Caco-2 (cell line): Measurements from ENCODE around the gene SDCCAG8. TPM values are rescaled to one million over a fixed set of nuclear protein-coding genes. Genes with fewer than 3 reads are reported as not detected.

Experiments used
- BruUV-seq: library from RNA; stranded (reverse); fragments of 400-500 nt; replicated peaks from 2 replicates; lab custom pipeline; 2021; lab: Mats Ljungman, UMichigan
- CTCF ChIA-PET: fragments of 300-600 bp; sonication (Branson Sonifier 250); formaldehyde crosslinking; loops from one replicate; lab custom pipeline; 2022; ENCODE audit warnings: antibody characterized with exemption; lab: Charles Lee
- POLR2A ChIA-PET: fragments of 300-600 bp; sonication (Branson Sonifier 250); formaldehyde crosslinking; loops from one replicate; lab custom pipeline; 2022; ENCODE audit warnings: antibody characterized with exemption; lab: Charles Lee
- DNase-seq, 2 experiments: peaks; one replicate each; pipeline versions ENCODE4 v3.0.0 to v3.0.0-alpha.2; 2020 to 2022
- H3K27me3 ChIP-seq: replicated peaks from 2 replicates; pipeline ENCODE4 v1.6.0; 2011; ENCODE audit warnings: low read length; ENCODE audit not compliant: control insufficient read depth, insufficient read depth
- H3K36me3 ChIP-seq: 2 replicates; pipeline ENCODE4 v1.5.1; 2011; ENCODE audit warnings: low read length; ENCODE audit not compliant: control insufficient read depth, insufficient read depth
- H3K4me1 ChIP-seq: fragments of 250-450 bp; sonication (Bioruptor Pico); 2 replicates; pipeline ENCODE4 v1.5.1; 2020; ENCODE audit warnings: mild to moderate bottlenecking
- H3K4me3 ChIP-seq: 2 replicates; pipeline ENCODE4 v1.5.1; 2011; ENCODE audit warnings: low read depth, mild to moderate bottlenecking, control low read depth, low read length
- H3K9me3 ChIP-seq: fragments of 250-450 bp; sonication (Bioruptor Pico); 2 replicates; pipeline ENCODE4 v1.5.1; 2020; ENCODE audit warnings: mild to moderate bottlenecking, moderate library complexity
- H3K27ac Mint-ChIP-seq: one replicate; pipeline ENCODE4 v1.8.0; 2022; ENCODE audit warnings: mixed read lengths; ENCODE audit not compliant: unreplicated experiment
- H3K27me3 Mint-ChIP-seq: one replicate; pipeline ENCODE4 v1.8.0; 2022; ENCODE audit warnings: mixed read lengths; ENCODE audit not compliant: insufficient read depth, unreplicated experiment
- H3K36me3 Mint-ChIP-seq: one replicate; pipeline ENCODE4 v1.8.0; 2022; ENCODE audit warnings: mild to moderate bottlenecking, mixed read lengths; ENCODE audit not compliant: insufficient read depth, unreplicated experiment
- H3K4me1 Mint-ChIP-seq: one replicate; pipeline ENCODE4 v1.8.0; 2022; ENCODE audit warnings: low read depth, mixed read lengths; ENCODE audit not compliant: unreplicated experiment
- H3K4me3 Mint-ChIP-seq: one replicate; pipeline ENCODE4 v1.8.0; 2022; ENCODE audit warnings: mild to moderate bottlenecking, moderate library complexity, mixed read lengths; ENCODE audit not compliant: unreplicated experiment
- H3K9me3 Mint-ChIP-seq: one replicate; pipeline ENCODE4 v1.8.0; 2022; ENCODE audit warnings: mixed read lengths; ENCODE audit not compliant: unreplicated experiment
- CTCF ChIP-seq, 2 experiments: fragments of 200-600 bp in 1 of 2; IDR thresholded peaks; 1 replicate in 1 of 2; 2 replicates in 1 of 2; pipeline versions ENCODE4 v1.5.1 to v1.8.0; 2011 to 2022; ENCODE audit warnings: antibody characterized with exemption in 1 of 2, control low read depth in 1 of 2, inconsistent platforms in 1 of 2, low read depth in 1 of 2, low read length in 1 of 2, mild to moderate bottlenecking in 1 of 2, moderate library complexity in 1 of 2; ENCODE audit not compliant: insufficient read depth in 1 of 2, severe bottlenecking in 1 of 2, unreplicated experiment in 1 of 2
- intact Hi-C: fragments of 100-400 bp; cut with micrococcal nuclease; formaldehyde crosslinking; loops from one replicate; pipeline ENCODE4 v1.10.0; 2022; ENCODE audit not compliant: unreplicated experiment
- total RNA-seq: library from RNA; stranded (reverse); gene quantifications from 2 replicates; pipeline ENCODE4 v1.2.3, GENCODE V29; 2022

SDCCAG8 gene
- total RNA-seq, 1 experiment from 2014 or later, result 23.0 TPM

- no TSS peak for BruUV-seq
Observed at GRCh38 chr1:243364330-243364729, 108.5 kb downstream of the SDCCAG8 start.

GRCh38 chr1:243364866-243365265 is 109.0 kb downstream of the SDCCAG8 start:
- no peaks in the 10 kb centered on the region for H3K27me3 Mint-ChIP-seq
- intact Hi-C loops, result no loop called here
- TF ChIP-seq CTCF (IDR thresholded peaks at IDR 0.05; ENCODE audit: insufficient read depth in 1 of 2, low read depth in 1 of 2, low read length in 1 of 2, severe bottlenecking in 1 of 2, unreplicated experiment in 1 of 2), result no peak
- H3K27me3 ChIP-seq, result no peaks in the 10 kb centered on the region
- BruUV-seq, result no TSS peak
- no peak overlapping the region for H3K4me3 Mint-ChIP-seq
- H3K4me1 ChIP-seq, result no peaks in the 10 kb centered on the region
- no peaks in the 10 kb centered on the region for H3K9me3 Mint-ChIP-seq
- POLR2A ChIA-PET, result no interaction called here
- H3K36me3 ChIP-seq, result no peaks in the 10 kb centered on the region
- no peaks in the 10 kb centered on the region for H3K36me3 Mint-ChIP-seq
- no peak overlapping the region for H3K27ac Mint-ChIP-seq
- H3K4me1 Mint-ChIP-seq, result no peaks in the 10 kb centered on the region
- no peaks in the 10 kb centered on the region for H3K9me3 ChIP-seq
- H3K4me3 ChIP-seq, result no peak overlapping the region
- no peak for DNase-seq
- CTCF ChIA-PET, result no interaction called here

More at GRCh38 chr1:243364330-243364729, 108.5 kb downstream of the SDCCAG8 start:
- no peaks in the 10 kb centered on the region for H3K4me1 Mint-ChIP-seq
- no peak overlapping the region for H3K4me3 Mint-ChIP-seq
- DNase-seq, result no peak
- Histone ChIP-seq H3K4me1 (no peaks in the 10 kb centered on the region), H3K4me3 (no peak overlapping the region), H3K9me3 (no peaks in the 10 kb centered on the region), H3K36me3 (no peaks in the 10 kb centered on the region), H3K27me3 (no peaks in the 10 kb centered on the region)
- no peaks in the 10 kb centered on the region for H3K9me3 Mint-ChIP-seq
- H3K27ac Mint-ChIP-seq, result no peak overlapping the region
- ChIA-PET CTCF (no interaction called here), POLR2A (no interaction called here)
- no peaks in the 10 kb centered on the region for H3K27me3 Mint-ChIP-seq
- no peaks in the 10 kb centered on the region for H3K36me3 Mint-ChIP-seq
- TF ChIP-seq CTCF (IDR thresholded peaks at IDR 0.05; ENCODE audit: insufficient read depth in 1 of 2, low read depth in 1 of 2, low read length in 1 of 2, severe bottlenecking in 1 of 2, unreplicated experiment in 1 of 2), result no peak
- intact Hi-C loops, result no loop called here

GRCh38 chr1:243367314-243367713 is 111.5 kb downstream of the SDCCAG8 start:
- H3K4me1 Mint-ChIP-seq, result no peaks in the 10 kb centered on the region
- Histone ChIP-seq H3K4me3 (no peak overlapping the region), H3K4me1 (no peaks in the 10 kb centered on the region), H3K36me3 (no peaks in the 10 kb centered on the region), H3K9me3 (no peaks in the 10 kb centered on the region), H3K27me3 (no peaks in the 10 kb centered on the region)
- no peak overlapping the region for H3K27ac Mint-ChIP-seq
- DNase-seq, result no peak
- intact Hi-C loops, result no loop called here
- ChIA-PET POLR2A (no interaction called here), CTCF (no interaction called here)
- BruUV-seq, result no TSS peak
- no peaks in the 10 kb centered on the region for H3K36me3 Mint-ChIP-seq
- no peaks in the 10 kb centered on the region for H3K27me3 Mint-ChIP-seq
- no peak overlapping the region for H3K4me3 Mint-ChIP-seq
- H3K9me3 Mint-ChIP-seq, result no peaks in the 10 kb centered on the region
- TF ChIP-seq CTCF (IDR thresholded peaks at IDR 0.05; ENCODE audit: insufficient read depth in 1 of 2, low read depth in 1 of 2, low read length in 1 of 2, severe bottlenecking in 1 of 2, unreplicated experiment in 1 of 2), result no peak
